ENCODE results near the gene TCTN2.

GRCh38 chr12:123741937-123742572, 71.1 kb downstream of the TCTN2 start:
- TF ChIP-seq EZH2 (IDR thresholded peaks at IDR 0.05; ENCODE audit: borderline replicate concordance): no peak
- no peak for TF ChIP-seq CTCF (IDR thresholded peaks at IDR 0.05; ENCODE audit: poor library complexity)

Data from hepatocyte (in vitro differentiated cells).